Measurements from ENCODE around the gene VAV1. TPM values are rescaled to one million over a fixed set of nuclear protein-coding genes. Genes with fewer than 3 reads are reported as not detected.

Gene VAV1
- total and polyA plus RNA-seq, 2 of the 8 experiments (the other 6 are each of a cell fraction or from before 2014, with no cell fraction given) = 0.21 to 0.22 TPM

- Histone ChIP-seq H3K4me1 (replicated peaks in 1 of 4; ENCODE audit: control insufficient read depth in 3 of 4, insufficient read depth in 4 of 4, low read length in 3 of 4) (peaks cover 0 to 1% (median under 1%) of the 10 kb centered on the region in 4 experiments; a peak in 4 of 7 replicates), H3K14ac (ENCODE audit: insufficient read length) (no peak overlapping the region), H3K27ac (ENCODE audit: low read depth, low read length) (no peak overlapping the region), H3K18ac (ENCODE audit: extremely low read depth, low read length) (no peak overlapping the region), H3K79me1 (ENCODE audit: low read depth, low read length) (peaks cover 6% of the 10 kb centered on the region; the same call in 1 of the 2 replicates), H2AK5ac (ENCODE audit: low read depth, low read length) (no peak overlapping the region), H2BK20ac (ENCODE audit: low read length) (no peak overlapping the region), H3K4me3 (ENCODE audit: extremely low read depth in 1 of 4, insufficient read depth in 2 of 4, low read depth in 3 of 4, low read length in 4 of 4) (no peak overlapping the region), H3K4ac (replicated peaks; ENCODE audit: insufficient read length, low read depth, low read length) (no peak overlapping the region), H4K20me1 (replicated peaks in 1 of 2; ENCODE audit: control insufficient read depth in 1 of 2, insufficient read depth in 2 of 2, low read length in 2 of 2) (peaks cover 0 to 2% of the 10 kb centered on the region in 2 experiments), H4K5ac (ENCODE audit: insufficient read length, low read depth, low read length) (no peak overlapping the region), H3K36me3 (ENCODE audit: control insufficient read depth in 2 of 4, insufficient read depth in 4 of 4, low read length in 3 of 4) (peaks cover 0 to 10% (median 2%) of the 10 kb centered on the region in 4 experiments; a peak in 2 of 8 replicates), H3K79me2 (ENCODE audit: control insufficient read depth in 1 of 2, insufficient read depth in 2 of 2, low read length in 2 of 2) (peaks cover 0 to 7% of the 10 kb centered on the region in 2 experiments; a peak in 2 of 4 replicates), H3K9me3 (ENCODE audit: insufficient read depth in 2 of 2, low read depth in 1 of 2, low read length in 1 of 2) (peaks cover 0 to 7% of the 10 kb centered on the region in 2 experiments; a peak in 3 of 4 replicates), H4K91ac (replicated peaks; ENCODE audit: insufficient read length, low read length) (no peak overlapping the region), H3K23me2 (ENCODE audit: low read depth, low read length) (peaks cover 1% of the 10 kb centered on the region), H4K8ac (ENCODE audit: extremely low read depth, insufficient read depth, low read length) (no peak overlapping the region), H2AFZ (ENCODE audit: low read length) (no peak overlapping the region), H2BK15ac (ENCODE audit: low read length) (no peak overlapping the region), H3K23ac (ENCODE audit: insufficient read length) (no peak overlapping the region), H3K56ac (replicated peaks; ENCODE audit: insufficient read length, low read depth, low read length) (no peak overlapping the region), H2BK120ac (replicated peaks; ENCODE audit: low read depth, low read length) (no peak overlapping the region), H2BK5ac (ENCODE audit: low read depth, low read length) (no peak overlapping the region), H3K9ac (replicated peaks in 1 of 4; ENCODE audit: extremely low read depth in 1 of 4, low read depth in 3 of 4, low read length in 3 of 4) (no peak overlapping the region), H3K4me2 (ENCODE audit: insufficient read depth in 1 of 2, low read depth in 2 of 2, low read length in 2 of 2) (no peak overlapping the region), H2BK12ac (ENCODE audit: low read depth, low read length) (no peak overlapping the region), H3K27me3 (replicated peaks in 1 of 4; ENCODE audit: control insufficient read depth in 3 of 4, extremely low read depth in 1 of 4, insufficient read depth in 3 of 4, low read length in 3 of 4) (no peaks in the 10 kb centered on the region)
- ChIA-PET POLR2A (ENCODE audit: partially characterized antibody) (interaction anchor here (0.6 to 1.6 kb wide), 7 partner anchors 11 to 933 kb away, joined by 3 to 4 read pairs (median 3); no protein-coding TSS in a partner anchor), CTCF (ENCODE audit: partially characterized antibody) (interaction anchor here (0.5 to 1.7 kb wide), 3 partner anchors 23 to 102 kb away, joined by 4 to 5 read pairs (median 4); partner anchors contain the start of gene GPR108)
- peak; percentile 46; the same call in 1 of the 2 replicates for TF ChIP-seq SP1 (IDR thresholded peaks at IDR 0.05; ENCODE audit: low read depth, low read length)
- TF ChIP-seq SIX5 (IDR thresholded peaks at IDR 0.05; ENCODE audit: low read depth, low read length) = peak; percentile 33; the same call in 1 of the 2 replicates
- peak; percentile 80 for TF ChIP-seq USF2 (IDR thresholded peaks at IDR 0.05; ENCODE audit: low read length)
- no peak for TF ChIP-seq CBX5 (IDR thresholded peaks at IDR 0.05; ENCODE audit: low read depth, low read length)
- 0 out of 2 replicates have a peak, but pooled peaks have one; percentile 45 for TF ChIP-seq ATF3 (IDR thresholded peaks at IDR 0.05; ENCODE audit: insufficient read depth, low read depth, low read length)
- 79% methylated on average over 4 of the region's 4 CpGs; no CpG with 5 or more reads in 1 of the 2 experiments for WGBS, 2 experiments (ENCODE audit: extremely low coverage in 1 of 2, insufficient coverage in 1 of 2, insufficient read length in 1 of 2, insufficient replicate concordance in 2 of 2, low coverage in 1 of 2, low lambda C conversion rate in 2 of 2, missing lambda C conversion rate in 1 of 2)
- FAIRE-seq = peak; percentile 69
- no peak for DNase-seq (ENCODE audit: low read depth in 1 of 2, low spot score in 2 of 2)
Measured at GRCh38 chr19:6761053-6761676, 11.3 kb upstream of the VAV1 start.

Data from H1 (cell line).